ENCODE results near the gene ACTR3. TPM values are rescaled to one million over a fixed set of nuclear protein-coding genes. Genes with fewer than 3 reads are reported as not detected.

The ACTR3 gene
- total and polyA plus RNA-seq, 2 experiments from 2014 or later: 63.7 to 137 TPM

GRCh38 chr2:113863144-113863543 is 26.7 kb upstream of the ACTR3 start:
- ATAC-seq: no peak
- TF ChIP-seq ZNF331 (CRISPR knock-in tag; IDR thresholded peaks at IDR 0.05; ENCODE audit: low read depth) (no peak), CREB1 (CRISPR knock-in tag; IDR thresholded peaks at IDR 0.05; ENCODE audit: low read depth) (no peak), ZNF114 (CRISPR knock-in tag; IDR thresholded peaks at IDR 0.05) (no peak), EZH2phosphoT487 (IDR thresholded peaks at IDR 0.05; ENCODE audit: unreplicated experiment) (no peak), EZH2 (IDR thresholded peaks at IDR 0.05; ENCODE audit: low read depth, unreplicated experiment) (no peak), POLR2AphosphoS5 (IDR thresholded peaks at IDR 0.05; ENCODE audit: low read depth) (no peak), JUNB (IDR thresholded peaks at IDR 0.05; ENCODE audit: unreplicated experiment) (no peak)
- Histone ChIP-seq H3K4me1 (ENCODE audit: insufficient read depth) (no peaks in the 10 kb centered on the region), H2AFZ (no peak overlapping the region), H3K9me2 (ENCODE audit: insufficient read depth) (no peaks in the 10 kb centered on the region), H3K4me3 (no peak overlapping the region), H3K27me3 (ENCODE audit: insufficient read depth) (peaks cover 53% of the 10 kb centered on the region), H3K27ac (ENCODE audit: low read depth) (no peak overlapping the region), H3K4me2 (no peak overlapping the region), H3K36me3 (ENCODE audit: insufficient read depth) (no peaks in the 10 kb centered on the region), H4K20me1 (replicated peaks; ENCODE audit: insufficient read depth) (no peaks in the 10 kb centered on the region), H3K79me2 (replicated peaks; ENCODE audit: insufficient read depth) (no peaks in the 10 kb centered on the region), H3F3A (replicated peaks; ENCODE audit: low read depth) (no peaks in the 10 kb centered on the region)
- Mint-ChIP-seq H3K9me3 (no peaks in the 10 kb centered on the region), H3K36me3 (ENCODE audit: low read depth) (no peaks in the 10 kb centered on the region), H3K27ac (no peak overlapping the region), H3K27me3 (ENCODE audit: insufficient read depth, low read depth, poor library complexity) (peaks cover 15% of the 10 kb centered on the region), H3K4me1 (no peaks in the 10 kb centered on the region), H3K4me3 (no peak overlapping the region)
- no peak for DNase-seq (ENCODE audit: low spot score)

- Histone ChIP-seq H3K27me3 (ENCODE audit: insufficient read depth) (peaks cover 62% of the 10 kb centered on the region), H3K4me1 (ENCODE audit: insufficient read depth) (no peaks in the 10 kb centered on the region), H4K20me1 (replicated peaks; ENCODE audit: insufficient read depth) (no peaks in the 10 kb centered on the region), H3K4me3 (no peak overlapping the region), H3K9me2 (ENCODE audit: insufficient read depth) (no peaks in the 10 kb centered on the region), H3K36me3 (ENCODE audit: insufficient read depth) (no peaks in the 10 kb centered on the region), H2AFZ (no peak overlapping the region), H3K79me2 (replicated peaks; ENCODE audit: insufficient read depth) (no peaks in the 10 kb centered on the region), H3F3A (replicated peaks; ENCODE audit: low read depth) (no peaks in the 10 kb centered on the region), H3K4me2 (no peak overlapping the region), H3K27ac (ENCODE audit: low read depth) (no peak overlapping the region)
- H3K27ac Mint-ChIP-seq: no peak overlapping the region
- no peak for DNase-seq (ENCODE audit: low spot score)
- TF ChIP-seq POLR2AphosphoS5 (IDR thresholded peaks at IDR 0.05; ENCODE audit: low read depth) (no peak), CTCF (conservative IDR thresholded peaks at IDR 0.05; ENCODE audit: low read depth in 2 of 2) (no peak)
- ATAC-seq: no peak
- H3K4me3 Mint-ChIP-seq: no peak overlapping the region
- H3K4me1 Mint-ChIP-seq: no peaks in the 10 kb centered on the region
- no peaks in the 10 kb centered on the region for H3K9me3 Mint-ChIP-seq
- H3K36me3 Mint-ChIP-seq (ENCODE audit: low read depth): no peaks in the 10 kb centered on the region
- peaks cover 15% of the 10 kb centered on the region for H3K27me3 Mint-ChIP-seq (ENCODE audit: insufficient read depth, low read depth, poor library complexity)
Measured at GRCh38 chr2:113867571-113867970, 22.3 kb upstream of the ACTR3 start.

- Histone ChIP-seq H3K4me1 (ENCODE audit: insufficient read depth) (no peaks in the 10 kb centered on the region), H2AFZ (no peak overlapping the region), H3K27ac (ENCODE audit: low read depth) (no peak overlapping the region), H3K4me3 (no peak overlapping the region), H3K4me2 (no peak overlapping the region), H3K79me2 (replicated peaks; ENCODE audit: insufficient read depth) (no peaks in the 10 kb centered on the region), H3K36me3 (ENCODE audit: insufficient read depth) (no peaks in the 10 kb centered on the region), H3K27me3 (ENCODE audit: insufficient read depth) (peaks cover 46% of the 10 kb centered on the region), H4K20me1 (replicated peaks; ENCODE audit: insufficient read depth) (no peaks in the 10 kb centered on the region), H3K9me2 (ENCODE audit: insufficient read depth) (no peaks in the 10 kb centered on the region), H3F3A (replicated peaks; ENCODE audit: low read depth) (no peaks in the 10 kb centered on the region)
- Mint-ChIP-seq H3K27ac (no peak overlapping the region), H3K4me3 (no peak overlapping the region), H3K27me3 (ENCODE audit: insufficient read depth, low read depth, poor library complexity) (peaks cover 10% of the 10 kb centered on the region), H3K36me3 (ENCODE audit: low read depth) (no peaks in the 10 kb centered on the region), H3K9me3 (no peaks in the 10 kb centered on the region), H3K4me1 (no peaks in the 10 kb centered on the region)
- DNase-seq (ENCODE audit: low spot score) (no peak), ATAC-seq (no peak)
- TF ChIP-seq EZH2 (IDR thresholded peaks at IDR 0.05; ENCODE audit: low read depth, unreplicated experiment) (no peak), ETS1 (IDR thresholded peaks at IDR 0.05) (no peak)
Measured at GRCh38 chr2:113869253-113869652, 20.6 kb upstream of the ACTR3 start.

All from GM23338 (cell line).